Motor neuron (in vitro differentiated cells): ENCODE data around the gene PPAT. TPM values are rescaled to one million over a fixed set of nuclear protein-coding genes. Genes with fewer than 3 reads are reported as not detected.
A peak's percentile ranks its signal among the peaks of the same experiment; 100 is the strongest.

Experiments
- ATAC-seq, 8 experiments: fragments of 200-7000 bp; cut with Tn5 transposase; replicated peaks in 6 of 8; 2 replicates each; pipeline ENCODE4 v1.8.0; 2021; ENCODE audit warnings: mild to moderate bottlenecking in 8 of 8, moderate library complexity in 8 of 8
- H3K27ac ChIP-seq, 2 donors: fragments of 250-450 bp; sonication (Bioruptor Pico); 2 replicates each; pipeline ENCODE4 v1.9.0; 2021; ENCODE audit warnings: antibody characterized with exemption in 2 of 2, mild to moderate bottlenecking in 2 of 2, moderate library complexity in 1 of 2
- H3K4me1 ChIP-seq, 2 donors: fragments of 250-450 bp; sonication (Bioruptor Pico); replicated peaks in 1 of 2; 2 replicates each; pipeline ENCODE4 v1.6.1; 2021; ENCODE audit warnings: antibody characterized with exemption in 2 of 2, mild to moderate bottlenecking in 2 of 2, moderate library complexity in 1 of 2
- H3K4me3 ChIP-seq, 5 donors: fragments of 250-450 bp; sonication (Bioruptor Pico); 2 replicates each; pipeline ENCODE4 v1.9.0; 2021; ENCODE audit warnings: antibody characterized with exemption in 5 of 5, mild to moderate bottlenecking in 5 of 5, moderate library complexity in 4 of 5
- WGBS, 10 experiments: fragments of 450-650 bp; shearing (Covaris generic); methylation state at CpG; one replicate each; pipeline ENCODE4 v1.0.0; 2022; 5-methylcytosine and 5-hydroxymethylcytosine counted together
- in situ Hi-C, 9 experiments: fragments of 400-800 bp; cut with MboI; loops; one replicate each; pipeline ENCODE4 v1.15.0; 2021; ENCODE audit warnings: low sequenced_read_pairs in 9 of 9, low pct_unique_long_range_greater_than_20kb in 2 of 9; ENCODE audit not compliant: unreplicated experiment in 9 of 9
- total RNA-seq, 8 experiments: library from RNA; unstranded; fragments of 300-600 nt; gene quantifications; 2 replicates each; pipeline versions ENCODE4 v1.2.3 to v1.2.4, GENCODE V29; 2022

PPAT gene
- total RNA-seq, 8 experiments from 2014 or later, result 23.7 to 44.0 (median 29.9) TPM

DNA sequence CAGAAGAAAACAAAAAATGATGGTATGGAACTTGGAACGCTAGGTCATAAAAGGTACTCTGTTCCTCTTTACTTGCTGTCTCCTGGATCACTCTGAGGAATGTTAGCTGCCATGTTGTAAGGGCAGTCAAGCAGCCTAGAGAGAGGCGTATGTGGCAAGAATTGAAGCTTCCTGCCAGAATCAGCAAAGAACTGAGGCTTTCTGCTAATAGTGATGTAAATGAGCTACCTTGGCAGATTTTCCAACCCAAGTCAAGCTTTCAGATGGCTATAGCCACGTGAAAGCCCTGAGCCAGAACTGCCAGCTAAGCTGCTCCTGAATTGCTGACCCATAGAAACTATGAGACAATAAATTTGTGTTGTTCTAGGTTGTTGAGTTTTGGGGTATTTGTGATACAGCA is 86.8 kb downstream of the PPAT start:
- Histone ChIP-seq H3K4me3 (no peak overlapping the region), H3K4me1 (no peaks in the 10 kb centered on the region), H3K27ac (no peak overlapping the region)
- 68 to 100% (median 91%) methylated on average over 1 to 3 of the region's 3 CpGs; no CpG with 5 or more reads in 2 of the 10 experiments for WGBS, 10 experiments
- in situ Hi-C loops, result no loop called here
- ATAC-seq, result peak in 1 of 8 experiments; percentile 82

DNA sequence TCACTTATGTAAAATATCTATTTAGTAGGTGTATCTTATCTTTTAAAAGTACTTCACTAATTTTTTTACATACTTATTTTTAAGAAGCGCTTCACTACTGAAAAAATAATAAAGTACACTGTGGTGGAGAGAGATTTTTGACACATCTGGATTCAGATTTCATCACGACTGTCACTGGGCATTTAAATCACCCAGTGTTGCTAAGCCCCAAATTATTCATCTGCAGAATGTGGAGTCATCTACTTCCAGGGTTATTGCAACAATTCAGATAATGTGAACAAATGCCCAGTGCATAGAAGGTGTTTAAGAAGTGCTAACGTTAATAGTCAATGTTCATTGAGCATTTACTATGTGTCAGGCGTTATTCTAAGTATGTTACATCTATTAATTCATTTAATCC is 90.0 kb downstream of the PPAT start:
- H3K4me3 ChIP-seq, result no peak overlapping the region
- no peak overlapping the region for H3K27ac ChIP-seq
- WGBS, 10 experiments, result 57 to 100% (median 95%) methylated on average over 3 to 4 of the region's 4 CpGs; no CpG with 5 or more reads in 1 of the 10 experiments
- in situ Hi-C loops, result no loop called here
- no peaks in the 10 kb centered on the region for H3K4me1 ChIP-seq
- peak in 3 of 8 experiments; percentile 23 to 59 (median 45) for ATAC-seq

Other genes with a start within 250 kb of the PPAT start
- gene AASDH, start 48.1 kb downstream of the PPAT start, total RNA-seq, result 10 to 100 TPM in 6 of 8 experiments, 1 to 10 TPM in 2; 7.6 to 14.1 (median 11.2) TPM
- 100 to 1,000 TPM in 2 of 8 experiments, 10 to 100 TPM in 6; 48.8 to 213 (median 88.3) TPM for gene PAICS, start 645 bp upstream of the PPAT start, total RNA-seq
- gene SRP72, start 32.0 kb upstream of the PPAT start, total RNA-seq, result 100 to 1,000 TPM in 1 of 8 experiments, 10 to 100 TPM in 7; 72.2 to 110 (median 92.2) TPM
- gene ARL9, start 70.2 kb upstream of the PPAT start, total RNA-seq, result under 1 TPM in 7 of 8 experiments, not detected in 1; 0.24 to 0.58 (median 0.43) TPM
- gene HOPX, start 245.7 kb upstream of the PPAT start, total RNA-seq, result 100 to 1,000 TPM in 1 of 8 experiments, 1 to 10 TPM in 3, under 1 TPM in 3, not detected in 1; 0.24 to 127 (median 1.8) TPM